Measurements from ENCODE around the gene MAP6. TPM values are rescaled to one million over a fixed set of nuclear protein-coding genes. Genes with fewer than 3 reads are reported as not detected.

Gene MAP6
- total RNA-seq, 1 experiment from 2014 or later, result not detected

DNA sequence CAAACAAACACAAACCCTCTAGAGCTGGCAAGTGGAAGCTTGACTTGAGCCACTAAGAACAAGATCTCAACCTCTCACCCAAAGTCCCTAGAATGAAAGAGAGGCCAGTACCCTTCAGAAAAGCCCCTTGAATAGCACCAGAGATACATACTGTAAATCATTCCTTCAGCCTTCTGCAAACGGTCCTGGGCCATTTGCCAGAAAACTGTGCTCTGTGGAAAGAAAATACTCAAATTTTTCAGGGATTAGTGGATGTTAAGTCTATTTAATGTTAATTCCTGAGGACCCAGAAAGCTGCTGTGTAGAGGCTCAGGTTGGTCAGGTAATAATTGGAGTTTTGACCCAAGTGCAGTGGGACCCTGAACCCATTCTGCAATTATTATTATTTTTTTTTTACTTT, 89.9 kb downstream of the MAP6 start:
- Histone ChIP-seq H3K4me2 (ENCODE audit: low read length) (no peak overlapping the region), H3K9me2 (ENCODE audit: insufficient read depth) (no peaks in the 10 kb centered on the region), H4K20me1 (ENCODE audit: insufficient read depth) (no peaks in the 10 kb centered on the region), H3K4me1 (ENCODE audit: control insufficient read depth in 1 of 2, insufficient read depth in 2 of 2, low read length in 2 of 2) (peaks cover 0 to 4% of the 10 kb centered on the region in 2 experiments; a peak in 1 of 4 replicates), H3K36me3 (ENCODE audit: control insufficient read depth in 1 of 2, insufficient read depth in 2 of 2, low read length in 2 of 2) (no peaks in the 10 kb centered on the region), H3K4me3 (replicated peaks in 1 of 2; ENCODE audit: low read depth in 1 of 2, low read length in 2 of 2) (no peak overlapping the region), H3K79me2 (ENCODE audit: insufficient read depth, low read length) (no peaks in the 10 kb centered on the region), H3K27me3 (ENCODE audit: insufficient read depth, low read length) (peaks cover 4% of the 10 kb centered on the region; the same call in 1 of the 2 replicates), H3K9ac (ENCODE audit: low read length) (no peak overlapping the region), H3K27ac (ENCODE audit: low read depth, low read length) (no peak overlapping the region), H3K9me3 (ENCODE audit: control insufficient read depth in 1 of 2, insufficient read depth in 1 of 2, low read depth in 1 of 2, low read length in 2 of 2) (no peaks in the 10 kb centered on the region), H2AFZ (ENCODE audit: low read depth, low read length, poor library complexity, severe bottlenecking) (no peak overlapping the region)
- intact Hi-C loops (cut with micrococcal nuclease), result no loop called here
- ChIA-PET RAD21 (ENCODE audit: low non-redundant PET in 1 of 2, low total read pairs in 2 of 2, uncharacterized antibody in 2 of 2, unreplicated experiment in 2 of 2) (no interaction called here), CTCF (no interaction called here), POLR2A (no interaction called here)
- no TSS peak for BruUV-seq (replicated peaks)
- DNase-seq (ENCODE audit: low read depth, low spot score), result no peak
- ATAC-seq, result no peak
- TF ChIP-seq ELF1 (IDR thresholded peaks at IDR 0.05; ENCODE audit: borderline replicate concordance, low read depth) (no peak), CEBPB (IDR thresholded peaks at IDR 0.05; ENCODE audit: low read depth) (no peak), JUND (IDR thresholded peaks at IDR 0.05) (no peak), ZNF274 (IDR thresholded peaks at IDR 0.05; ENCODE audit: low read depth, low read length) (no peak), ZFX (IDR thresholded peaks at IDR 0.05) (no peak), EZH2 (IDR thresholded peaks at IDR 0.05) (no peak), POLR2A (IDR thresholded peaks at IDR 0.05; ENCODE audit: borderline replicate concordance, extremely low read depth, insufficient read depth, insufficient read length) (no peak), TCF7L2 (IDR thresholded peaks at IDR 0.05; ENCODE audit: borderline replicate concordance, extremely low read depth, insufficient read depth, insufficient read length) (no peak), CBX3 (IDR thresholded peaks at IDR 0.05; ENCODE audit: low read depth) (no peak), RAD21 (IDR thresholded peaks at IDR 0.05; ENCODE audit: low read depth) (no peak), SP1 (IDR thresholded peaks at IDR 0.05; ENCODE audit: low read depth) (no peak)
- TF ChIP-seq, protein P1, sequence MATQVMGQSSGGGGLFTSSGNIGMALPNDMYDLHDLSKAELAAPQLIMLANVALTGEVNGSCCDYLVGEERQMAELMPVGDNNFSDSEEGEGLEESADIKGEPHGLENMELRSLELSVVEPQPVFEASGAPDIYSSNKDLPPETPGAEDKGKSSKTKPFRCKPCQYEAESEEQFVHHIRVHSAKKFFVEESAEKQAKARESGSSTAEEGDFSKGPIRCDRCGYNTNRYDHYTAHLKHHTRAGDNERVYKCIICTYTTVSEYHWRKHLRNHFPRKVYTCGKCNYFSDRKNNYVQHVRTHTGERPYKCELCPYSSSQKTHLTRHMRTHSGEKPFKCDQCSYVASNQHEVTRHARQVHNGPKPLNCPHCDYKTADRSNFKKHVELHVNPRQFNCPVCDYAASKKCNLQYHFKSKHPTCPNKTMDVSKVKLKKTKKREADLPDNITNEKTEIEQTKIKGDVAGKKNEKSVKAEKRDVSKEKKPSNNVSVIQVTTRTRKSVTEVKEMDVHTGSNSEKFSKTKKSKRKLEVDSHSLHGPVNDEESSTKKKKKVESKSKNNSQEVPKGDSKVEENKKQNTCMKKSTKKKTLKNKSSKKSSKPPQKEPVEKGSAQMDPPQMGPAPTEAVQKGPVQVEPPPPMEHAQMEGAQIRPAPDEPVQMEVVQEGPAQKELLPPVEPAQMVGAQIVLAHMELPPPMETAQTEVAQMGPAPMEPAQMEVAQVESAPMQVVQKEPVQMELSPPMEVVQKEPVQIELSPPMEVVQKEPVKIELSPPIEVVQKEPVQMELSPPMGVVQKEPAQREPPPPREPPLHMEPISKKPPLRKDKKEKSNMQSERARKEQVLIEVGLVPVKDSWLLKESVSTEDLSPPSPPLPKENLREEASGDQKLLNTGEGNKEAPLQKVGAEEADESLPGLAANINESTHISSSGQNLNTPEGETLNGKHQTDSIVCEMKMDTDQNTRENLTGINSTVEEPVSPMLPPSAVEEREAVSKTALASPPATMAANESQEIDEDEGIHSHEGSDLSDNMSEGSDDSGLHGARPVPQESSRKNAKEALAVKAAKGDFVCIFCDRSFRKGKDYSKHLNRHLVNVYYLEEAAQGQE (IDR thresholded peaks at IDR 0.05; ENCODE audit: low read depth), result no peak
- TF ChIP-seq, protein P2, sequence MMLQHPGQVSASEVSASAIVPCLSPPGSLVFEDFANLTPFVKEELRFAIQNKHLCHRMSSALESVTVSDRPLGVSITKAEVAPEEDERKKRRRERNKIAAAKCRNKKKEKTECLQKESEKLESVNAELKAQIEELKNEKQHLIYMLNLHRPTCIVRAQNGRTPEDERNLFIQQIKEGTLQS (IDR thresholded peaks at IDR 0.05), result no peak
